Panc1 (cell line): ENCODE data around the gene GRIK4.

Source experiments
- CTCF ChIP-seq: fragments of 450-650 bp; IDR thresholded peaks from 2 replicates; pipeline ENCODE4 v1.5.1; 2017; ENCODE audit warnings: mild to moderate bottlenecking
- POLR2AphosphoS5 ChIP-seq: IDR thresholded peaks from 2 replicates; pipeline ENCODE4 v1.6.1; 2012; ENCODE audit warnings: mild to moderate bottlenecking, low read depth, low read length, moderate library complexity
- SIN3A ChIP-seq: IDR thresholded peaks from 2 replicates; pipeline ENCODE4 v1.6.1; 2012; ENCODE audit warnings: low read depth, mild to moderate bottlenecking, low read length, moderate library complexity, borderline replicate concordance; ENCODE audit not compliant: insufficient read depth
- TCF7L2 ChIP-seq: IDR thresholded peaks from 2 replicates; pipeline ENCODE4 v1.6.1; 2011; ENCODE audit warnings: mild to moderate bottlenecking, low read depth, low read length, inconsistent platforms

- TF ChIP-seq CTCF (no peak), POLR2AphosphoS5 (no peak), TCF7L2 (no peak), SIN3A (no peak)
These were observed 392.6 kb downstream of the GRIK4 start for GRCh38 chr11:120904116-120904515.
